OCI-LY1 (cell line): ENCODE data around the gene MATR3.

ENCODE experiments used
- H2AFZ ChIP-seq: fragments of 200-600 bp; sonication (generic), shearing (Covaris generic); 2 replicates; pipeline ENCODE4 v1.6.0; 2014; ENCODE audit warnings: antibody characterized with exemption, mild to moderate bottlenecking, low read length
- H3F3A ChIP-seq: fragments of 200-600 bp; sonication (generic), shearing (Covaris generic); 2 replicates; pipeline ENCODE4 v1.6.0; 2014; ENCODE audit warnings: mild to moderate bottlenecking, antibody characterized with exemption, low read length, moderate library complexity; ENCODE audit not compliant: insufficient read depth
- H3K27ac ChIP-seq: fragments of 200-600 bp; sonication (generic); 2 replicates; pipeline ENCODE4 v1.5.1; 2014; ENCODE audit warnings: low read length, mixed run types, mild to moderate bottlenecking, low read depth; ENCODE audit not compliant: poor library complexity, severe bottlenecking
- H3K27me3 ChIP-seq: fragments of 200-600 bp; sonication (generic); 2 replicates; pipeline ENCODE4 v1.6.0; 2014; ENCODE audit warnings: antibody characterized with exemption, mild to moderate bottlenecking, low read length, moderate library complexity; ENCODE audit not compliant: insufficient read depth
- H3K36me3 ChIP-seq: fragments of 200-600 bp; sonication (generic); 2 replicates; pipeline ENCODE4 v1.6.1; 2014; ENCODE audit warnings: mild to moderate bottlenecking, antibody characterized with exemption, low read length, moderate library complexity, mixed read lengths; ENCODE audit not compliant: insufficient read depth
- H3K4me1 ChIP-seq: fragments of 200-600 bp; sonication (generic); 2 replicates; pipeline ENCODE4 v1.5.1; 2014; ENCODE audit warnings: mild to moderate bottlenecking, low read length, moderate library complexity; ENCODE audit not compliant: insufficient read depth, severe bottlenecking
- H3K4me2 ChIP-seq: fragments of 200-600 bp; sonication (generic), shearing (Covaris generic); 2 replicates; pipeline ENCODE4 v1.6.1; 2014; ENCODE audit warnings: low read length
- H3K4me3 ChIP-seq: fragments of 200-600 bp; sonication (generic); 2 replicates; pipeline ENCODE4 v1.5.1; 2014; ENCODE audit warnings: low read length, low read depth, mild to moderate bottlenecking, mixed read lengths; ENCODE audit not compliant: poor library complexity, severe bottlenecking
- H3K79me2 ChIP-seq: fragments of 200-600 bp; shearing (Covaris generic); 2 replicates; pipeline ENCODE4 v1.6.1; 2016; ENCODE audit warnings: mixed run types, low read length, mixed read lengths; ENCODE audit not compliant: insufficient read depth
- H3K9ac ChIP-seq: fragments of 200-600 bp; sonication (generic), shearing (Covaris generic); 2 replicates; pipeline ENCODE4 v1.6.1; 2014; ENCODE audit warnings: mild to moderate bottlenecking, low read length, mixed read lengths
- H3K9me2 ChIP-seq: fragments of 200-600 bp; sonication (generic), shearing (Covaris generic); 2 replicates; pipeline ENCODE4 v1.6.1; 2014; ENCODE audit warnings: low read depth, mild to moderate bottlenecking, low read length, mixed read lengths
- H3K9me3 ChIP-seq: fragments of 200-600 bp; shearing (Covaris generic); 2 replicates; pipeline ENCODE4 v1.6.1; 2014; ENCODE audit warnings: low read length, mixed read lengths
- H4K20me1 ChIP-seq: fragments of 200-600 bp; sonication (generic), shearing (Covaris generic); 2 replicates; pipeline ENCODE4 v1.6.0; 2016; ENCODE audit warnings: mild to moderate bottlenecking, low read length; ENCODE audit not compliant: insufficient read depth
- EZH2 ChIP-seq: fragments of 200-600 bp; sonication (generic), shearing (Covaris generic); IDR thresholded peaks from 2 replicates; pipeline ENCODE4 v1.8.0; 2017; ENCODE audit warnings: borderline replicate concordance, mixed run types, mild to moderate bottlenecking, antibody characterized with exemption, low read length, moderate library complexity, mixed read lengths
- TF ChIP-seq, protein P1 (sequence below): fragments of 200-600 bp; sonication (generic), shearing (Covaris generic); IDR thresholded peaks from 2 replicates; pipeline ENCODE4 v1.5.1; 2017; ENCODE audit warnings: mild to moderate bottlenecking, antibody characterized with exemption, low read length, moderate library complexity, mixed read lengths

Gene MATR3

GRCh38 chr5:139293507-139294373 lies at the start of gene MATR3:
TSS of gene MATR3 (plus strand) at chr5:139293740. CDS start at chr5:139307416, 13,676 bp downstream.
- Histone ChIP-seq H3K4me2 (peak within 1 kb of the TSS; percentile 68), H2AFZ (no peak within 1 kb of the TSS), H3K27ac (peak within 1 kb of the TSS; percentile 91), H3K4me1 (peaks cover 38% of the 10 kb centered on the region), H3K27me3 (no peaks in the 10 kb centered on the region), H3K79me2 (peaks cover 49% of the 10 kb centered on the region), H3K36me3 (peaks cover 16% of the 10 kb centered on the region), H4K20me1 (no peaks in the 10 kb centered on the region; the same call in 1 of the 2 replicates), H3K9ac (peak within 1 kb of the TSS; percentile 97), H3F3A (no peaks in the 10 kb centered on the region), H3K4me3 (peak within 1 kb of the TSS; percentile 97), H3K9me2 (no peaks in the 10 kb centered on the region), H3K9me3 (no peaks in the 10 kb centered on the region)
- no peak for TF ChIP-seq EZH2
- TF ChIP-seq, protein P1, sequence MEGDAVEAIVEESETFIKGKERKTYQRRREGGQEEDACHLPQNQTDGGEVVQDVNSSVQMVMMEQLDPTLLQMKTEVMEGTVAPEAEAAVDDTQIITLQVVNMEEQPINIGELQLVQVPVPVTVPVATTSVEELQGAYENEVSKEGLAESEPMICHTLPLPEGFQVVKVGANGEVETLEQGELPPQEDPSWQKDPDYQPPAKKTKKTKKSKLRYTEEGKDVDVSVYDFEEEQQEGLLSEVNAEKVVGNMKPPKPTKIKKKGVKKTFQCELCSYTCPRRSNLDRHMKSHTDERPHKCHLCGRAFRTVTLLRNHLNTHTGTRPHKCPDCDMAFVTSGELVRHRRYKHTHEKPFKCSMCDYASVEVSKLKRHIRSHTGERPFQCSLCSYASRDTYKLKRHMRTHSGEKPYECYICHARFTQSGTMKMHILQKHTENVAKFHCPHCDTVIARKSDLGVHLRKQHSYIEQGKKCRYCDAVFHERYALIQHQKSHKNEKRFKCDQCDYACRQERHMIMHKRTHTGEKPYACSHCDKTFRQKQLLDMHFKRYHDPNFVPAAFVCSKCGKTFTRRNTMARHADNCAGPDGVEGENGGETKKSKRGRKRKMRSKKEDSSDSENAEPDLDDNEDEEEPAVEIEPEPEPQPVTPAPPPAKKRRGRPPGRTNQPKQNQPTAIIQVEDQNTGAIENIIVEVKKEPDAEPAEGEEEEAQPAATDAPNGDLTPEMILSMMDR: no peak

DNA sequence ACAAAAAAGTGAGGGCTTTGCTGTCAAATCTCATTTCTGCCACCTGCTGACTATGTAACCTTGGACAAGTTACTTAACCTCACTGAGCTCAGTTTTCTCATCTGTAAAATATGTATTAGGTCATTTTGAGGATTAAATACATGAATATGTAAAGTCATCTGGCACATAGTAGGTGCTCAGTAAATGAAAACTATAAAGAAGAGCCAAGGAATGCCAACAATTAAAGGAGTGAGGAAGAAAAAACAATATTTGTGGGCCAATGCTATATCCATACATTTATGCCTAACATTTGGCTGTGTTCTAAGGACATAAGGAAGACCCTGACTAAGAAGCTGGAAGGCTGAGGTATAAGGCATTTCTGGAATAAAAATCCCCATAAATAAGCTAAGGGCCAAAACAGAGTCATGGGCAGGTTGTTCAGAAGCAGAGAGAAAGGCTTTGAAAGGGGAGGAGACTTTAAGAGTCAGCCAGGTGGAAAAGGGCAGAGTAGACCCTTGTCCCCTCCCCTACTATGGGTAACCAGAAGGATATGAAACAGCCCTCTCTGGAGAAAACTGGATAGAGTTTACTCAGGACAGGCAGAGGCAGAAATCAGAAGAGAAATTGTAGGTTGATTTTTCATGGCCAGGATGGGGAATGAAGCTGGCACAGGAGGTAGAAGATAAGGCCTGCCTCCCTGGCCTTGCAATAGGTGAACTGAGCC lies 47.8 kb upstream of the MATR3 start:
- H3K36me3 ChIP-seq: no peaks in the 10 kb centered on the region
- H3K27me3 ChIP-seq: peaks cover 3% of the 10 kb centered on the region; the same call in 1 of the 2 replicates
- H3K9me2 ChIP-seq: no peaks in the 10 kb centered on the region
- no peaks in the 10 kb centered on the region for H3K79me2 ChIP-seq
- no peak overlapping the region for H3K27ac ChIP-seq
- no peak overlapping the region for H2AFZ ChIP-seq
- no peaks in the 10 kb centered on the region for H4K20me1 ChIP-seq
- H3K4me1 ChIP-seq: no peaks in the 10 kb centered on the region
- H3K4me3 ChIP-seq: no peak overlapping the region
- H3K9me3 ChIP-seq: no peaks in the 10 kb centered on the region
- H3K4me2 ChIP-seq: no peak overlapping the region
- TF ChIP-seq, protein P1: no peak; the same call in 1 of the 2 replicates
- TF ChIP-seq EZH2: no peak
- no peaks in the 10 kb centered on the region for H3F3A ChIP-seq
- no peak overlapping the region for H3K9ac ChIP-seq

- peaks cover 3% of the 10 kb centered on the region; the same call in 1 of the 2 replicates for H3K27me3 ChIP-seq
- no peak for TF ChIP-seq EZH2
- TF ChIP-seq, protein P1: no peak
- no peaks in the 10 kb centered on the region for H3K36me3 ChIP-seq
- H3K9ac ChIP-seq: no peak overlapping the region
- no peaks in the 10 kb centered on the region for H3K4me1 ChIP-seq
- H3K4me3 ChIP-seq: no peak overlapping the region
- H3K4me2 ChIP-seq: no peak overlapping the region
- no peaks in the 10 kb centered on the region for H3K79me2 ChIP-seq
- no peaks in the 10 kb centered on the region for H4K20me1 ChIP-seq
- no peaks in the 10 kb centered on the region for H3K9me2 ChIP-seq
- no peak overlapping the region for H2AFZ ChIP-seq
- no peaks in the 10 kb centered on the region for H3F3A ChIP-seq
- no peaks in the 10 kb centered on the region for H3K9me3 ChIP-seq
- no peak overlapping the region for H3K27ac ChIP-seq
These were observed 47.1 kb upstream of the MATR3 start for GRCh38 chr5:139246394-139246793.
